GM20431 (cell line): ENCODE results near the gene RAD23A.
"Not testable (repeated sequence)": the region's sequence is repeated elsewhere in the genome, so short reads cannot be mapped to it uniquely, and the experiment has no call there.

Experiments used
- in situ Hi-C: fragments of 300-500 bp; cut with MseI, MboI; formaldehyde crosslinking; loops from one replicate; pipeline ENCODE4 v1.15.0; 2020; ENCODE audit warnings: low sequenced_read_pairs; ENCODE audit not compliant: unreplicated experiment

RAD23A gene

GRCh38 chr19:12945479-12946091, at the start of gene RAD23A:
Gene RAD23A, plus strand, starts transcription at chr19:12945862. Its CDS starts 87 bp downstream, at chr19:12945949.
- in situ Hi-C loops, result no loop called here

- in situ Hi-C loops, result no loop called here
Measured at GRCh38 chr19:12896460-12896859, 49.2 kb upstream of the RAD23A start.

GRCh38 chr19:12899891-12900518, 45.7 kb upstream of the RAD23A start:
- in situ Hi-C loops, result no loop called here

- in situ Hi-C loops, result no loop called here
Measured at GRCh38 chr19:12907166-12907565, 38.5 kb upstream of the RAD23A start.

GRCh38 chr19:12912571-12912970, 33.1 kb upstream of the RAD23A start:
- in situ Hi-C loops, result no loop called here

GRCh38 chr19:12913011-12913561, 32.6 kb upstream of the RAD23A start:
- in situ Hi-C loops, result no loop called here

GRCh38 chr19:12913851-12914690, 31.6 kb upstream of the RAD23A start:
- in situ Hi-C loops, result no loop called here

- in situ Hi-C loops, result not testable (repeated sequence)
Measured at GRCh38 chr19:12915860-12916259, 29.8 kb upstream of the RAD23A start.

- in situ Hi-C loops, result no loop called here
Measured at GRCh38 chr19:12918253-12918652, 27.4 kb upstream of the RAD23A start.

GRCh38 chr19:12921047-12921446, 24.6 kb upstream of the RAD23A start:
- in situ Hi-C loops, result no loop called here

- in situ Hi-C loops, result no loop called here
Measured at GRCh38 chr19:12922959-12923358, 22.7 kb upstream of the RAD23A start.

GRCh38 chr19:12924621-12925310, 20.9 kb upstream of the RAD23A start:
- in situ Hi-C loops, result no loop called here

- in situ Hi-C loops, result no loop called here
Measured at GRCh38 chr19:12930002-12930645, 15.5 kb upstream of the RAD23A start.

GRCh38 chr19:12932392-12933286, 13.0 kb upstream of the RAD23A start:
- in situ Hi-C loops, result no loop called here

GRCh38 chr19:12933287-12934072, 12.2 kb upstream of the RAD23A start, which contains the start of gene FARSA:
Gene FARSA, minus strand, starts transcription at chr19:12933711. Its CDS starts 15 bp downstream, at chr19:12933696.
- in situ Hi-C loops, result no loop called here

- in situ Hi-C loops, result no loop called here
Measured at GRCh38 chr19:12935071-12935470, 10.6 kb upstream of the RAD23A start.

GRCh38 chr19:12936582-12936981, 9.1 kb upstream of the RAD23A start:
- in situ Hi-C loops, result no loop called here
